Mucosa of descending colon (tissue), 3 donors: ENCODE results near the gene PLEKHG5. TPM values are rescaled to one million over a fixed set of nuclear protein-coding genes. Genes with fewer than 3 reads are reported as not detected.

Source experiments
- ATAC-seq: fragments of 200-7000 bp; cut with Tn5 transposase; one replicate; pipeline ENCODE4 v1.9.1; 2020; ENCODE audit warnings: mild to moderate bottlenecking, moderate library complexity
- DNase-seq, 3 donors: peaks; one replicate each; pipeline ENCODE4 v3.0.0-alpha.2; 2020
- H3K36me3 ChIP-seq: fragments of 200-600 bp; one replicate; pipeline ENCODE4 v1.8.0; 2021; ENCODE audit warnings: low read depth, mild to moderate bottlenecking
- H3K4me1 ChIP-seq: fragments of 200-600 bp; one replicate; pipeline ENCODE4 v1.8.0; 2021; ENCODE audit warnings: low read depth, mild to moderate bottlenecking
- H3K4me3 ChIP-seq: fragments of 200-600 bp; one replicate; pipeline ENCODE4 v1.8.0; 2021; ENCODE audit warnings: mild to moderate bottlenecking
- H3K9me3 ChIP-seq: fragments of 200-600 bp; one replicate; pipeline ENCODE4 v1.8.0; 2021; ENCODE audit warnings: mild to moderate bottlenecking
- CTCF ChIP-seq: fragments of 200-600 bp; IDR thresholded peaks from one replicate; pipeline ENCODE4 v1.8.0; 2022; ENCODE audit warnings: antibody characterized with exemption, mild to moderate bottlenecking
- intact Hi-C, 2 donors: fragments of 100-400 bp; cut with DNase I in 1 of 2; cut with micrococcal nuclease in 1 of 2; formaldehyde crosslinking; loops; one replicate each; pipeline versions ENCODE4 v1.11.0 to v1.11.1; 2022; cut with DNase I, micrococcal nuclease
- total RNA-seq, 3 donors: library from RNA; stranded (reverse); fragmentation: NEBNext Ultra II Directional in 2 of 3; extraction: Animal tissue kit (Norgen Biotek cat#: 25700) in 2 of 3; gene quantifications; one replicate each; pipeline versions ENCODE4 v1.2.1 to v1.2.4, GENCODE V29; 2021 to 2023
- donor health status: DM: no; HTN: no; CAD: no; lungs with moderate emphysema.
- donor health status: DM: no; HTN: no; CAD: no.
- donor health status: DM: no; HTN: yes; CAD: no.

Gene PLEKHG5
- total RNA-seq, 3 donors from 2014 or later: 20.1 to 32.9 (median 20.2) TPM

- H3K4me1 ChIP-seq: peaks cover 21% of the 10 kb centered on the region
- H3K9me3 ChIP-seq: no peaks in the 10 kb centered on the region
- DNase-seq: no peak
- intact Hi-C loops: no loop called here
- TF ChIP-seq CTCF: no peak
- H3K36me3 ChIP-seq: no peaks in the 10 kb centered on the region
- no peak for ATAC-seq
- H3K4me3 ChIP-seq: no peak overlapping the region
These were observed 7.2 kb upstream of the PLEKHG5 start for GRCh38 chr1:6498576-6499111.

- Histone ChIP-seq H3K4me1 (peaks cover 21% of the 10 kb centered on the region), H3K4me3 (no peak overlapping the region), H3K9me3 (no peaks in the 10 kb centered on the region), H3K36me3 (no peaks in the 10 kb centered on the region)
- no peak for DNase-seq
- intact Hi-C loops: no loop called here
- TF ChIP-seq CTCF: no peak
- ATAC-seq: no peak
These were observed 6.6 kb upstream of the PLEKHG5 start for GRCh38 chr1:6497867-6498575.

- peak in 2 of 3 donors; percentile 36 to 58 for DNase-seq
- ATAC-seq: peak; percentile 62
- no peak overlapping the region for H3K4me3 ChIP-seq
- peaks cover 20% of the 10 kb centered on the region for H3K4me1 ChIP-seq
- TF ChIP-seq CTCF: no peak
- H3K36me3 ChIP-seq: no peaks in the 10 kb centered on the region
- H3K9me3 ChIP-seq: no peaks in the 10 kb centered on the region
- intact Hi-C loops: no loop called here
These were observed 5.9 kb upstream of the PLEKHG5 start for GRCh38 chr1:6497215-6497866.

GRCh38 chr1:6496890-6497214, 5.4 kb upstream of the PLEKHG5 start:
- intact Hi-C loops: no loop called here
- no peak for ATAC-seq
- Histone ChIP-seq H3K4me3 (no peak overlapping the region), H3K36me3 (no peaks in the 10 kb centered on the region), H3K9me3 (no peaks in the 10 kb centered on the region), H3K4me1 (peaks cover 15% of the 10 kb centered on the region)
- no peak for TF ChIP-seq CTCF
- no peak for DNase-seq

- intact Hi-C loops: no loop called here
- Histone ChIP-seq H3K4me3 (no peak overlapping the region), H3K9me3 (no peaks in the 10 kb centered on the region), H3K4me1 (peaks cover 17% of the 10 kb centered on the region), H3K36me3 (no peaks in the 10 kb centered on the region)
- no peak for TF ChIP-seq CTCF
- DNase-seq (no peak), ATAC-seq (no peak)
These were observed 4.9 kb upstream of the PLEKHG5 start for GRCh38 chr1:6496365-6496721.
